Stimulated activated CD4-positive, alpha-beta T cell treated with anti-CD3 and anti-CD28 coated beads, Interleukin-2, amount 100 ng/mL, for 24 hours (primary cell): ENCODE results near the gene POLR1D.
"Not testable (repeated sequence)": the region's sequence is repeated elsewhere in the genome, so short reads cannot be mapped to it uniquely, and the experiment has no call there.

ENCODE experiments used
- DNase-seq, 2 donors: peaks; one replicate each; pipeline ENCODE4 v3.0.0-alpha.2; 2020

POLR1D gene

GRCh38 chr13:27619093-27619727, 2.5 kb upstream of the POLR1D start:
- DNase-seq, result no peak

- DNase-seq, result peak; percentile 45 to 49
These were observed 1.8 kb upstream of the POLR1D start for GRCh38 chr13:27619728-27620376.

- DNase-seq, result peak; percentile 97
These were observed 1.1 kb upstream of the POLR1D start, which contains the start of gene LNX2 for GRCh38 chr13:27620377-27621115. Gene LNX2 (minus strand): TSS chr13:27620529. CDS start chr13:27581703, 38,826 bp downstream.

GRCh38 chr13:27621116-27621365, 651 bp upstream of the POLR1D start:
- DNase-seq, result no peak

- DNase-seq, result no peak
These were observed 569 bp downstream of the POLR1D start for GRCh38 chr13:27622102-27622820.

GRCh38 chr13:27622881-27623280, 1.2 kb downstream of the POLR1D start:
- no peak for DNase-seq

- DNase-seq, result no peak
These were observed 2.4 kb downstream of the POLR1D start for GRCh38 chr13:27624071-27624470.

- no peak for DNase-seq
These were observed 4.1 kb downstream of the POLR1D start for GRCh38 chr13:27625839-27626238.

GRCh38 chr13:27627380-27627779, 5.7 kb downstream of the POLR1D start:
- no peak for DNase-seq

GRCh38 chr13:27628081-27628480, 6.4 kb downstream of the POLR1D start:
- DNase-seq, result no peak

- not testable (repeated sequence) for DNase-seq
These were observed 7.1 kb downstream of the POLR1D start for GRCh38 chr13:27628766-27629165.

- no peak for DNase-seq
These were observed 9.5 kb downstream of the POLR1D start for GRCh38 chr13:27631156-27631555.

- DNase-seq, result no peak
These were observed 10.0 kb downstream of the POLR1D start for GRCh38 chr13:27631665-27632064.

- no peak for DNase-seq
These were observed 10.5 kb downstream of the POLR1D start for GRCh38 chr13:27632214-27632613.

GRCh38 chr13:27632648-27633047, 11.0 kb downstream of the POLR1D start:
- no peak for DNase-seq

GRCh38 chr13:27634231-27634630, 12.5 kb downstream of the POLR1D start:
- no peak for DNase-seq

- DNase-seq, result no peak
These were observed 13.1 kb downstream of the POLR1D start for GRCh38 chr13:27634791-27635190.

- no peak for DNase-seq
These were observed 13.6 kb downstream of the POLR1D start for GRCh38 chr13:27635266-27635665.

GRCh38 chr13:27636589-27637288, 15.0 kb downstream of the POLR1D start:
- DNase-seq, result no peak

GRCh38 chr13:27637289-27637626, 15.6 kb downstream of the POLR1D start:
- DNase-seq, result no peak

GRCh38 chr13:27638001-27638400, 16.3 kb downstream of the POLR1D start:
- DNase-seq, result no peak

GRCh38 chr13:27638521-27638920, 16.8 kb downstream of the POLR1D start:
- no peak for DNase-seq

GRCh38 chr13:27639186-27639585, 17.5 kb downstream of the POLR1D start:
- DNase-seq, result no peak
